Neural progenitor cell (in vitro differentiated cells): ENCODE results near the gene ANKRD22. TPM values are rescaled to one million over a fixed set of nuclear protein-coding genes. Genes with fewer than 3 reads are reported as not detected.
"Not testable (repeated sequence)": the region's sequence is repeated elsewhere in the genome, so short reads cannot be mapped to it uniquely, and the experiment has no call there.

Experiments
- DNase-seq: peaks from one replicate; pipeline ENCODE4 v3.0.0-alpha.2; 2016; ENCODE audit warnings: low spot score
- H2AFZ ChIP-seq: fragments of 200-600 bp; sonication (generic); replicated peaks from 2 replicates; pipeline ENCODE4 v1.6.1; 2016; ENCODE audit warnings: antibody characterized with exemption
- H3F3A ChIP-seq: fragments of 200-600 bp; sonication (generic); 2 replicates; pipeline ENCODE4 v1.6.1; 2016; ENCODE audit warnings: antibody characterized with exemption, low read depth
- H3K27ac ChIP-seq: fragments of 200-600 bp; sonication (generic); 2 replicates; pipeline ENCODE4 v1.5.1; 2016; ENCODE audit warnings: mild to moderate bottlenecking
- H3K27me3 ChIP-seq: fragments of 200-600 bp; sonication (generic); 2 replicates; pipeline ENCODE4 v1.6.1; 2016; ENCODE audit warnings: mild to moderate bottlenecking, moderate library complexity
- H3K36me3 ChIP-seq: fragments of 200-600 bp; sonication (generic); 2 replicates; pipeline ENCODE4 v1.5.1; 2016
- H3K4me1 ChIP-seq: fragments of 200-600 bp; sonication (generic); 2 replicates; pipeline ENCODE4 v1.6.1; 2016; ENCODE audit warnings: mixed run types
- H3K4me2 ChIP-seq: fragments of 200-600 bp; sonication (generic); 2 replicates; pipeline ENCODE4 v1.6.1; 2016
- H3K4me3 ChIP-seq: fragments of 200-600 bp; sonication (generic); 2 replicates; pipeline ENCODE4 v1.5.1; 2016
- H3K79me2 ChIP-seq: fragments of 200-600 bp; sonication (generic); 2 replicates; pipeline ENCODE4 v1.6.1; 2016; ENCODE audit warnings: low read depth
- H3K9ac ChIP-seq: fragments of 200-600 bp; sonication (generic); 2 replicates; pipeline ENCODE4 v1.6.1; 2016
- H3K9me3 ChIP-seq: fragments of 200-600 bp; sonication (generic); 2 replicates; pipeline ENCODE4 v1.5.1; 2016; ENCODE audit warnings: low read depth
- H4K20me1 ChIP-seq: fragments of 200-600 bp; sonication (generic); 2 replicates; pipeline ENCODE4 v1.6.1; 2016; ENCODE audit warnings: low read depth
- H3K27ac Mint-ChIP-seq: 3 replicates; pipeline ENCODE4 v1.8.0; 2021; ENCODE audit warnings: mixed read lengths
- H3K27me3 Mint-ChIP-seq: 2 replicates; pipeline ENCODE4 v1.8.0; 2022; ENCODE audit warnings: low read depth, mild to moderate bottlenecking, inconsistent platforms, moderate library complexity, mixed read lengths; ENCODE audit not compliant: insufficient read depth
- H3K36me3 Mint-ChIP-seq: 3 replicates; pipeline ENCODE4 v1.8.0; 2021; ENCODE audit warnings: mixed read lengths
- H3K4me1 Mint-ChIP-seq: 3 replicates; pipeline ENCODE4 v1.8.0; 2021; ENCODE audit warnings: mixed read lengths
- H3K4me3 Mint-ChIP-seq: 3 replicates; pipeline ENCODE4 v1.8.0; 2021; ENCODE audit warnings: mild to moderate bottlenecking, moderate library complexity, mixed read lengths
- H3K9me3 Mint-ChIP-seq: 3 replicates; pipeline ENCODE4 v1.8.0; 2020; ENCODE audit warnings: mixed read lengths
- CTCF ChIP-seq: fragments of 200-600 bp; sonication (generic); IDR thresholded peaks from 2 replicates; pipeline ENCODE4 v1.5.1; 2017; ENCODE audit warnings: antibody characterized with exemption, mild to moderate bottlenecking
- EZH2 ChIP-seq: fragments of 200-600 bp; sonication (generic); IDR thresholded peaks from 2 replicates; pipeline ENCODE4 v1.6.1; 2017; ENCODE audit warnings: antibody characterized with exemption, mild to moderate bottlenecking, moderate library complexity
- EZH2phosphoT487 ChIP-seq: fragments of 200-600 bp; sonication (generic); IDR thresholded peaks from 2 replicates; pipeline ENCODE4 v1.6.1; 2017; ENCODE audit warnings: antibody characterized with exemption
- total RNA-seq: library from RNA; depleted of rRNA; stranded (reverse); fragments of >200 nt; gene quantifications from 2 replicates; pipeline ENCODE4 v1.2.3, GENCODE V29; 2015; ENCODE audit warnings: low replicate concordance

Gene ANKRD22
- total RNA-seq, 1 donor from 2014 or later = not detected

- H3K27me3 Mint-ChIP-seq = no peaks in the 10 kb centered on the region
- H3K9ac ChIP-seq = no peak overlapping the region
- H4K20me1 ChIP-seq = no peaks in the 10 kb centered on the region
- no peaks in the 10 kb centered on the region for H3K9me3 Mint-ChIP-seq
- no peak overlapping the region for H3K27ac ChIP-seq
- H3K27ac Mint-ChIP-seq = no peak overlapping the region
- no peaks in the 10 kb centered on the region for H3K4me1 Mint-ChIP-seq
- no peak overlapping the region for H2AFZ ChIP-seq
- DNase-seq = no peak
- no peaks in the 10 kb centered on the region for H3K4me1 ChIP-seq
- H3K36me3 Mint-ChIP-seq = no peaks in the 10 kb centered on the region
- no peak for TF ChIP-seq EZH2phosphoT487
- no peaks in the 10 kb centered on the region for H3K9me3 ChIP-seq
- no peaks in the 10 kb centered on the region for H3K36me3 ChIP-seq
- no peaks in the 10 kb centered on the region for H3F3A ChIP-seq
- H3K79me2 ChIP-seq = no peaks in the 10 kb centered on the region
- H3K27me3 ChIP-seq = no peaks in the 10 kb centered on the region
- H3K4me3 Mint-ChIP-seq = no peak overlapping the region
- no peak overlapping the region for H3K4me2 ChIP-seq
- no peak overlapping the region for H3K4me3 ChIP-seq
These were observed 10.1 kb downstream of the ANKRD22 start for GRCh38 chr10:88841316-88842111.

DNA sequence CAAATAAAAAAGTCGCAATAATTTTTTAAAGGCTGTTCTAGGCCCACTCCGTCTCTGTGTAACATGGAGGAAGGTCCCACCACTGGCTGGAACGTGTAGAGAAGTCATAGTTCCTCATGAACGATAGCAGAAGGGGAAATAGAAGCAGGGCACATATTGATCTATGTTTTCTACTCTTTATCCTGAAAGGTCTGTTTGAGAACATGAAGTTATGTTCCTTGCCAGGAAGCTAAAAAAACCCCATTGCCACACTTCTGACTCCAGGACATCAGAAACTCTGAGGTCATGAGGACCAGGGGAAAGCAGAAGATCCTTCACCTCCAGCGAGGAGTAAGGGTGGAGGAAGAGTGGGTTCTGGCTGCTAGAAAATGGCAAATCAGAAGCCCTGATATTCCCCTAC is 10.8 kb downstream of the ANKRD22 start:
- no peaks in the 10 kb centered on the region for H3K27me3 Mint-ChIP-seq
- H3K79me2 ChIP-seq = no peaks in the 10 kb centered on the region
- H3K4me1 ChIP-seq = no peaks in the 10 kb centered on the region
- H3K4me3 Mint-ChIP-seq = no peak overlapping the region
- TF ChIP-seq EZH2phosphoT487 (no peak), EZH2 (no peak), CTCF (no peak)
- no peaks in the 10 kb centered on the region for H3F3A ChIP-seq
- H3K27ac ChIP-seq = no peak overlapping the region
- H3K4me1 Mint-ChIP-seq = no peaks in the 10 kb centered on the region
- H3K9me3 Mint-ChIP-seq = no peaks in the 10 kb centered on the region
- no peak overlapping the region for H2AFZ ChIP-seq
- H3K4me2 ChIP-seq = no peak overlapping the region
- no peak overlapping the region for H3K9ac ChIP-seq
- H3K36me3 Mint-ChIP-seq = no peaks in the 10 kb centered on the region
- H3K27ac Mint-ChIP-seq = no peak overlapping the region
- H3K36me3 ChIP-seq = no peaks in the 10 kb centered on the region
- no peak overlapping the region for H3K4me3 ChIP-seq
- H3K9me3 ChIP-seq = no peaks in the 10 kb centered on the region
- no peaks in the 10 kb centered on the region for H3K27me3 ChIP-seq
- no peaks in the 10 kb centered on the region for H4K20me1 ChIP-seq
- no peak for DNase-seq

GRCh38 chr10:88840104-88840503 is 11.5 kb downstream of the ANKRD22 start:
- Histone ChIP-seq H4K20me1 (no peaks in the 10 kb centered on the region), H3F3A (no peaks in the 10 kb centered on the region), H3K9ac (no peak overlapping the region), H2AFZ (no peak overlapping the region), H3K4me2 (no peak overlapping the region), H3K79me2 (no peaks in the 10 kb centered on the region), H3K27me3 (peaks cover 4% of the 10 kb centered on the region), H3K4me1 (no peaks in the 10 kb centered on the region), H3K27ac (no peak overlapping the region), H3K4me3 (no peak overlapping the region), H3K36me3 (no peaks in the 10 kb centered on the region), H3K9me3 (no peaks in the 10 kb centered on the region)
- Mint-ChIP-seq H3K27me3 (no peaks in the 10 kb centered on the region), H3K9me3 (no peaks in the 10 kb centered on the region), H3K4me1 (no peaks in the 10 kb centered on the region), H3K27ac (no peak overlapping the region), H3K4me3 (no peak overlapping the region), H3K36me3 (no peaks in the 10 kb centered on the region)
- DNase-seq = no peak
- no peak for TF ChIP-seq EZH2
- TF ChIP-seq CTCF = no peak
- TF ChIP-seq EZH2phosphoT487 = no peak

DNA sequence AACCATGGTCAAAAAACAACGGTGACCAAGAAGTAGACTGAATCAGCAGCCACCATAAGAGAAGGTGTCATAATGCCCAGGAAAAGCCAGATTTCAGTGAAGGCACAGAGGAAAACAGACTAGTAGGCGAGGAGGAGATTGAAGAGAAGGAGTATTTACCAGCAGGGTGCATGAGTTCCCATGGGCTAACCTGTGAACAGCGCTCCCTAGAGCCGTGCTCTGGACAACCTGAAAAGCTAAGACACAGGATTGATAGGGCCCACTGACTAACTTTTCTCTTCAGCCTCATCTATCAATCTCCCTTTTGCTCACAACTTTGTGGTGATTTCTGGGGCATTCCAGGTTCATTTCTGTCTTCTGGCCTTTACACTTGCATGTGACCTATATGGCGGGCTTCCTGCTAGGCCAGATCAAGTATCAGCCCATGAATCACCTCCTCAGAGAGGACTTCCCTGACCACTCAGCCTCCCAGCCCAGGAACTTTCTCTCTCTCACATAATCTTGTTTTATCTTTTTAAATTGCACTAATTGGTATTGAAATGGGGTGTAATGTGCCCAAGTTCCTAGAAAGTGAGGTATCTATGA is 12.8 kb downstream of the ANKRD22 start:
- H3K27ac ChIP-seq = no peak overlapping the region
- H4K20me1 ChIP-seq = no peaks in the 10 kb centered on the region
- H3K4me1 Mint-ChIP-seq = no peaks in the 10 kb centered on the region
- H3K27me3 ChIP-seq = peaks cover 4% of the 10 kb centered on the region
- no peak overlapping the region for H3K4me3 Mint-ChIP-seq
- no peaks in the 10 kb centered on the region for H3K36me3 ChIP-seq
- no peaks in the 10 kb centered on the region for H3K36me3 Mint-ChIP-seq
- no peak overlapping the region for H3K4me2 ChIP-seq
- DNase-seq = no peak
- no peak overlapping the region for H3K4me3 ChIP-seq
- no peaks in the 10 kb centered on the region for H3K9me3 Mint-ChIP-seq
- H2AFZ ChIP-seq = no peak overlapping the region
- no peaks in the 10 kb centered on the region for H3K27me3 Mint-ChIP-seq
- no peak overlapping the region for H3K27ac Mint-ChIP-seq
- H3K79me2 ChIP-seq = no peaks in the 10 kb centered on the region
- H3F3A ChIP-seq = no peaks in the 10 kb centered on the region
- TF ChIP-seq EZH2phosphoT487 = no peak
- TF ChIP-seq CTCF = no peak
- no peak for TF ChIP-seq EZH2
- H3K4me1 ChIP-seq = no peaks in the 10 kb centered on the region
- H3K9me3 ChIP-seq = no peaks in the 10 kb centered on the region
- H3K9ac ChIP-seq = no peak overlapping the region

DNA sequence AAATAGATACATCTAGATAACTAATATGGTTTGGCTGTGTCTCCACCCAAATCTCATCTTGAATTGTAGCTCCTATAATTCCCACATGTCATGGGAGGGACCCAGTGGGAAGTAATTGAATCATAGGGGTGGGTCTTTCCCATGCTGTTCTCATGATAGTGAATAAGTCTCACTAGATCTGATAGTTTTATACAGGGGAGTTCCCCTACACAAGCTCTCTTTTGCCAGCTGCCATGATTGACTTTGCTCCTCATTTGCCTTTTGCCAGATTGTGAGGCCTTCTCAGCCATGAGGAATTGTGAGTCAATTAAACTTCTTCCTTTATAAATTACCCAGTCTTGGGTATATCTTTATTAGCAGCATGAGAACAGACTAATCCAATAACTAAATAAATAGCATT is 14.0 kb downstream of the ANKRD22 start:
- not testable (repeated sequence) for H3K9me3 Mint-ChIP-seq, H3K4me3 ChIP-seq, H3F3A ChIP-seq, H3K27me3 ChIP-seq, H3K9me3 ChIP-seq, H4K20me1 ChIP-seq, H3K27ac ChIP-seq, H3K4me1 Mint-ChIP-seq, H3K27me3 Mint-ChIP-seq, H3K36me3 ChIP-seq, H3K79me2 ChIP-seq, H3K4me3 Mint-ChIP-seq, H2AFZ ChIP-seq, H3K4me2 ChIP-seq, H3K36me3 Mint-ChIP-seq, H3K9ac ChIP-seq, H3K4me1 ChIP-seq, H3K27ac Mint-ChIP-seq, DNase-seq
